GM19324 (cell line): ENCODE measurements around the gene SLC27A1.
"Not testable (repeated sequence)": the region's sequence is repeated elsewhere in the genome, so short reads cannot be mapped to it uniquely, and the experiment has no call there.

Experiments
- ATAC-seq: cut with Tn5 transposase; IDR thresholded peaks from one replicate; pipeline ENCODE4 v1.9.1; 2021; ENCODE audit warnings: mild to moderate bottlenecking, moderate library complexity; ENCODE audit not compliant: unreplicated experiment, low FRiP score

The SLC27A1 gene

GRCh38 chr19:17506745-17507144, 36.4 kb downstream of the SLC27A1 start:
- ATAC-seq, result no peak

- not testable (repeated sequence) for ATAC-seq
Measured at GRCh38 chr19:17508558-17508933, 38.2 kb downstream of the SLC27A1 start.

GRCh38 chr19:17510220-17510993, 40.1 kb downstream of the SLC27A1 start:
- ATAC-seq, result no peak

- ATAC-seq, result peak; percentile 67
Measured at GRCh38 chr19:17511724-17512573, 41.6 kb downstream of the SLC27A1 start.

- no peak for ATAC-seq
Measured at GRCh38 chr19:17512574-17512939, 42.2 kb downstream of the SLC27A1 start.

GRCh38 chr19:17515408-17516149, 45.3 kb downstream of the SLC27A1 start:
- no peak for ATAC-seq

GRCh38 chr19:17517898-17518297, 47.6 kb downstream of the SLC27A1 start:
- ATAC-seq, result no peak

- ATAC-seq, result not testable (repeated sequence)
Measured at GRCh38 chr19:17518654-17519053, 48.3 kb downstream of the SLC27A1 start.

GRCh38 chr19:17519967-17520366, 49.6 kb downstream of the SLC27A1 start:
- no peak for ATAC-seq

GRCh38 chr19:17520865-17521264, 50.5 kb downstream of the SLC27A1 start:
- ATAC-seq, result no peak

GRCh38 chr19:17522988-17523872, 52.9 kb downstream of the SLC27A1 start:
- peak; percentile 83 for ATAC-seq

- no peak for ATAC-seq
Measured at GRCh38 chr19:17524651-17525050, 54.3 kb downstream of the SLC27A1 start.

GRCh38 chr19:17525141-17525540, 54.8 kb downstream of the SLC27A1 start:
- no peak for ATAC-seq

- ATAC-seq, result no peak
Measured at GRCh38 chr19:17526922-17527321, 56.6 kb downstream of the SLC27A1 start.

GRCh38 chr19:17527326-17527725, 57.0 kb downstream of the SLC27A1 start:
- ATAC-seq, result no peak

- ATAC-seq, result no peak
Measured at GRCh38 chr19:17528610-17529009, 58.3 kb downstream of the SLC27A1 start.

- no peak for ATAC-seq
Measured at GRCh38 chr19:17529239-17530158, 59.2 kb downstream of the SLC27A1 start.

- no peak for ATAC-seq
Measured at GRCh38 chr19:17530586-17530985, 60.3 kb downstream of the SLC27A1 start.

GRCh38 chr19:17532116-17532515, 61.8 kb downstream of the SLC27A1 start:
- no peak for ATAC-seq
